BJ (cell line): Measurements from ENCODE around the gene SAMD7. TPM values are rescaled to one million over a fixed set of nuclear protein-coding genes. Genes with fewer than 3 reads are reported as not detected.

ENCODE experiments used
- CTCF ChIA-PET: fragments of 350-600 bp; formaldehyde crosslinking; extraction: SDS; loops from one replicate; lab custom pipeline; 2021; ENCODE audit warnings: antibody characterized with exemption, inconsistent platforms; lab: Yijun Ruan, JAX
- POLR2A ChIA-PET: fragments of 300-600 bp; sonication (Branson Sonifier 250); formaldehyde crosslinking; extraction: SDS; loops from one replicate; lab custom pipeline; 2021; ENCODE audit warnings: antibody characterized with exemption; lab: Charles Lee
- DNase-seq: peaks from one replicate; pipeline ENCODE4 v3.0.0-alpha.2; 2011; ENCODE audit warnings: low read depth
- H3K27me3 ChIP-seq: 2 replicates; pipeline ENCODE4 v1.6.0; 2011; ENCODE audit warnings: low read length; ENCODE audit not compliant: control insufficient read depth, insufficient read depth
- H3K36me3 ChIP-seq: 2 replicates; pipeline ENCODE4 v1.5.1; 2011; ENCODE audit warnings: low read length; ENCODE audit not compliant: control insufficient read depth, insufficient read depth
- H3K4me3 ChIP-seq: 2 replicates; pipeline ENCODE4 v1.5.1; 2011; ENCODE audit warnings: low read depth, mild to moderate bottlenecking, control low read depth, low read length
- polyA plus RNA-seq: library from polyadenylated mRNA; depleted of rRNA; stranded (reverse); fragments of >200 nt; gene quantifications from 2 replicates; pipeline ENCODE4 v1.2.3, GENCODE V29; 2011
- TF ChIP-seq, protein P1 (sequence below): IDR thresholded peaks from 2 replicates; pipeline ENCODE4 v1.5.1; 2011; ENCODE audit warnings: low read depth, mild to moderate bottlenecking, control low read depth, inconsistent platforms, low read length, moderate library complexity; ENCODE audit not compliant: insufficient read depth

SAMD7 gene
- polyA plus RNA-seq, 1 experiment = not detected

DNA sequence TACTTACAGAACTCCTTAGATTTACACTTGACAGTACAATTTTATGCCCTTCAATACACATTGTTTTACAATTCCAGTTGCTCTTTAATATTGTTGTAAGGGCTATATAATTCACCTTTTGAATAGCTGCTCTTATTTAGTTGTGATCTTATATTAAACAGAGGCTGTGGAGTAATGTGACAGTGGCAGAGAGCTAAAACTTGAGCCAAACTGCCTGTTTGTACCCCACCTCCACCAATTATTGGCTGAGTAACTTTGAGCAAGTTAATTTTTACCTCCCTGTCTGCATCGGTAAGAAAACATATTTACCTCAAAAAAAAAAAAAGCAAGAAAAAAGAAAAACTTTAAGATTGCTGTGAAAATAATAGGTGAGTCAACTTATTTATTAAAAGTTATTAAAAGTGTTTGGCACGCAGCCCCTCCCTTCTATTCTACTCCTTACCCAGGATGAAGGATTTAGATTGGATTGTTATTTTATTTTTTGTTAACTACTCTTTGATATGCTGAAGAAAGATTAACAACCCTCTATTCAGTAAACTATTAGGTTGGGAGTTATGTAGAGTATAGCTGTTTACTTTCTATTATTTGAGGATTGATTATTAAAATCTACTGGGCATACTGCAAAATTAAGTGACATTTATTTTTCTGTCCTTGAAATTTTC, 57.0 kb downstream of the SAMD7 start:
- Histone ChIP-seq H3K27me3 (no peaks in the 10 kb centered on the region), H3K36me3 (no peaks in the 10 kb centered on the region), H3K4me3 (peak overlapping the region; percentile 91)
- ChIA-PET CTCF (no interaction called here), POLR2A (no interaction called here)
- DNase-seq = no peak
- TF ChIP-seq, protein P1, sequence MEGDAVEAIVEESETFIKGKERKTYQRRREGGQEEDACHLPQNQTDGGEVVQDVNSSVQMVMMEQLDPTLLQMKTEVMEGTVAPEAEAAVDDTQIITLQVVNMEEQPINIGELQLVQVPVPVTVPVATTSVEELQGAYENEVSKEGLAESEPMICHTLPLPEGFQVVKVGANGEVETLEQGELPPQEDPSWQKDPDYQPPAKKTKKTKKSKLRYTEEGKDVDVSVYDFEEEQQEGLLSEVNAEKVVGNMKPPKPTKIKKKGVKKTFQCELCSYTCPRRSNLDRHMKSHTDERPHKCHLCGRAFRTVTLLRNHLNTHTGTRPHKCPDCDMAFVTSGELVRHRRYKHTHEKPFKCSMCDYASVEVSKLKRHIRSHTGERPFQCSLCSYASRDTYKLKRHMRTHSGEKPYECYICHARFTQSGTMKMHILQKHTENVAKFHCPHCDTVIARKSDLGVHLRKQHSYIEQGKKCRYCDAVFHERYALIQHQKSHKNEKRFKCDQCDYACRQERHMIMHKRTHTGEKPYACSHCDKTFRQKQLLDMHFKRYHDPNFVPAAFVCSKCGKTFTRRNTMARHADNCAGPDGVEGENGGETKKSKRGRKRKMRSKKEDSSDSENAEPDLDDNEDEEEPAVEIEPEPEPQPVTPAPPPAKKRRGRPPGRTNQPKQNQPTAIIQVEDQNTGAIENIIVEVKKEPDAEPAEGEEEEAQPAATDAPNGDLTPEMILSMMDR = no peak

GRCh38 chr3:169969174-169970095, 58.1 kb downstream of the SAMD7 start:
- TF ChIP-seq, protein P1 = no peak
- POLR2A ChIA-PET = no interaction called here
- H3K36me3 ChIP-seq = no peaks in the 10 kb centered on the region
- CTCF ChIA-PET = no interaction called here
- H3K27me3 ChIP-seq = no peaks in the 10 kb centered on the region
- H3K4me3 ChIP-seq = no peak overlapping the region
- DNase-seq = no peak

- Histone ChIP-seq H3K27me3 (no peaks in the 10 kb centered on the region), H3K4me3 (no peak overlapping the region), H3K36me3 (no peaks in the 10 kb centered on the region)
- TF ChIP-seq, protein P1 = no peak
- CTCF ChIA-PET = interaction anchor here (1.0 kb wide), 1 partner anchor 12 kb away, joined by 3 read pairs; no protein-coding TSS in a partner anchor
- DNase-seq = no peak
- POLR2A ChIA-PET = no interaction called here
Measured at GRCh38 chr3:169970847-169971246, 59.5 kb downstream of the SAMD7 start.

GRCh38 chr3:169971522-169971921, 60.1 kb downstream of the SAMD7 start:
- ChIA-PET POLR2A (no interaction called here), CTCF (no interaction called here)
- Histone ChIP-seq H3K27me3 (no peaks in the 10 kb centered on the region), H3K4me3 (no peak overlapping the region), H3K36me3 (peaks cover 2% of the 10 kb centered on the region; the same call in 1 of the 2 replicates)
- DNase-seq = no peak
- TF ChIP-seq, protein P1 = no peak

DNA sequence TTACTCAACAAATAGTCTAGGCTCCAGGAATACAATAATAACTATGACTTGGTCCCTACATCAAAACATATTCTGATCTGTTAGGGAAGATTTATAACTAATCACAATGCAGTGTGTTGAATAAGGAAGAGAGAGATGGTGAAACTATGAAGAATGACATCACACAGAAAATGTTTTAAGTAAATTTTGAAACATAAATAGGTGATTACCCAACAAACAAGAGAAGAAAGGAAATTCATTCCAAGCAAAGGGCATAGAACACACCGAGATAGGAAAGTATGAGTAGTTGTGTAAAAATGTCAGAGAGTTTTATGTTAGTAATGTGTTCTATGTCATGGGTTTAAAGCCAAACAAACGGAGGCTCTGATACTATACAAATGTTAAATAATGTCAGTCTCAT, 68.7 kb downstream of the SAMD7 start:
- H3K36me3 ChIP-seq = peaks cover 6% of the 10 kb centered on the region
- CTCF ChIA-PET = no interaction called here
- POLR2A ChIA-PET = no interaction called here
- no peaks in the 10 kb centered on the region for H3K27me3 ChIP-seq
- TF ChIP-seq, protein P1 = no peak
- H3K4me3 ChIP-seq = no peak overlapping the region
- no peak for DNase-seq
